HG02759 (cell line): ENCODE results near the gene LIPE.
"Not testable (repeated sequence)": the region's sequence is repeated elsewhere in the genome, so short reads cannot be mapped to it uniquely, and the experiment has no call there.

Experiments
- ATAC-seq: cut with Tn5 transposase; IDR thresholded peaks from one replicate; pipeline ENCODE4 v1.9.1; 2021; ENCODE audit warnings: mild to moderate bottlenecking, moderate library complexity; ENCODE audit not compliant: unreplicated experiment

Gene LIPE

DNA sequence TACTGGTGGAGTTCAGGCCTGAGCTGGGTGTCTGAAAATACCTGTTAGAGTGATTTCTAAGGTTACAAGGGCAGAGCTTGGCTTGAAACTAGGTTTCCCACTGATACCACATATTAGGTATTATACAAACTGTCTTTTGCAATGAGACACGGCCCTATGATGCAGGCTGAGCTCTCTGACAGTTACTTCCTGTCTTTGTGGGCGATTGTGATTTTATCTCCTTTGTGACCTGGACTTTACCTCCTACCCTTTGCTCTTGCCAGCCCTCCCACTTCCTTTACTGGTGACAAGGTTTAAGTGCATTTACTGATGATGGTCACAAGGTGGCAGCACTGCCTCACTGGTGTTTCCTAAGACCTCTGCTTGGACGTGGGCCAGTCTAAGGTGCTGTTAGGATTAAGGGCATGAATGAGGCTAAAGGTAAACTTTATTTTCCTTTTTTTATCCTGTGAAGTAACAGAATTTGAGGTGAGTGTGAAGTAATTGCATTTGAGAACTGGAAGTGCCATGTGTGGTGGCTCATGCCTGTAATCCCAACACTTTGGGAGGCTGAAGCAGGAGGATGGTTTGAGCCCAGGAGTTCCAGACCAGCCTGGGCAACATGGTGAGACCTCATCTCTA lies 23.2 kb upstream of the LIPE start:
- peak; percentile 81 for ATAC-seq

DNA sequence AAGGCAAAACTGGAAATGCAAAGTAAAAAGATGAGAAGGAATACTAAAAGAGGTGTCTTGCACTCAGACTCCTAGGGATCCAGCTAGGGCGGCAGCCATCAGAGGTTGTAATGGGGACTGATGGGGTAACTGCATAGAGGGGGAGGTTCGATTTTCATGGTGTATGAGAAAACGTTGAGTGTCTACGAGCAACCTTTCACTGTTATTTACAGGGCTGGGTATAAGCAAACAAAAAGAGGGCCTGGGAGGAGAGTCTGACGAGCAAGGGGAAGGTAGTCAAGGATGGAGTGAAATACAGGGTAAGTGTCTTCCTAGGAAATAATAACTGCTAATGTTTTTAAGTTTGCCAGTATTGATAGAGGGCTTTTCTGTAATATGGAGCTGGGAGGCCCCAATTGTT lies 21.1 kb upstream of the LIPE start:
- ATAC-seq, result not testable (repeated sequence)

DNA sequence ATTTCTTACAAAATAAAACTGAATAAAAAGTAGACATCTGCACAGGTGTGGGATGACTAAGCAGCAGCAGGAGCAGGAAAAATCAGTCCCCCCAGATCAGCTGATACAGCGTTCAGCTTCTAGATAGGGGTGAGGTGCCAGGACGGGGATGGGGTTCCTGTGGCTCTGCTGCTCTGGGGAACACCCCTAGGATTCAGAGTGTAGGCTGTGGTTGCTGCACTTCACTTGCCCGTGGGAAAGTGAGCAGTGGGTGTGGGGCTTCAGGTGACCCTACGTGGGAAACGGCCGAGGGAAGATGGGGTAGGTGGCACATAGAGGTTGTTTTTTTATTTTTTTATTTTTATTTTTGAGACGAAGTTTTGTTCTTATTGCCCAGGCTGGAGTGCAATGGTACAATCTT lies 18.8 kb upstream of the LIPE start:
- ATAC-seq, result no peak

DNA sequence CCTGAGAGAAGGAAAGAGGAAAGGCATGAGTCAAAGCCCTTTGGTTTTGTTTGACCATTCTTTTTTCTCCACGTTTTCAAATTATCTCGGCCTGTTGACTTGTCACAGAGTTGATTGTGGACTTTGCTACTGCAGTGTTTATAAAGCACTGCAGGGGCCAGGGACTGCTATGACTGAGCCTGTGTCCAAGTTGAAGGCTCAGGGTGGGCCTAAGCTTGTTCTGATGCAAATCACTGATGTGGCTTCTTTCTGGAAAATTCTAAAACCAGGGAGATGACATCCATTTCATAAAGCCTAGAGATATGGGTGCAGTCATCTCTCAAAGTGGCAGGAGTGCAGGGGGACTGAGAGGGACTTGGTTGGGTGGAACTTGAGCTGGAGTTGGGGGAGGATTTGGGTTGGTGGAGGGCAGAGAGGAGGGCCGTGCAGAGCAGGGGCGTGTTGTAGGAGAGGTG lies 16.8 kb upstream of the LIPE start:
- no peak for ATAC-seq

DNA sequence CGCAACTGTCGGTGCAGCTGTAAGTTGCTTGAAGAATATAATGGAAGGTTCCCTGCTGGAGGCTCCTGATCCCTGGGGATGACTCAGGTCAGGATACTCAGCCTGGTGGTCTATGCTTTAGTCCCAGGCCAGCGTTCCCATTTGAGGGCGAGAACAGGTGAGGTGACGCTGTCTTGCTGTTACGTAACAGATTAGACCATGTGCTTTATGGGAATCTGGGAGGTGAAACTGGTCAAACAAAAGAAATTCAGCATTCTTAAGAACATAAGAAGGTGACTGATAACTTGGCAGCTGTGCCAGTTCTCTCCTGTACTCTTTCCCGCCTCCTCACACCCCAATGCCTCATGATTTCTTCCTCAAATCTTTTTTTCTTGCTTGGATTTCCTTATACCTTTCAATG lies 15.6 kb upstream of the LIPE start, which contains the start of gene CXCL17:
Gene CXCL17 (minus strand): TSS at position 114 of the 400 bp plus-strand sequence. CDS start 114 bp downstream, outside the sequence.
- no peak for ATAC-seq

DNA sequence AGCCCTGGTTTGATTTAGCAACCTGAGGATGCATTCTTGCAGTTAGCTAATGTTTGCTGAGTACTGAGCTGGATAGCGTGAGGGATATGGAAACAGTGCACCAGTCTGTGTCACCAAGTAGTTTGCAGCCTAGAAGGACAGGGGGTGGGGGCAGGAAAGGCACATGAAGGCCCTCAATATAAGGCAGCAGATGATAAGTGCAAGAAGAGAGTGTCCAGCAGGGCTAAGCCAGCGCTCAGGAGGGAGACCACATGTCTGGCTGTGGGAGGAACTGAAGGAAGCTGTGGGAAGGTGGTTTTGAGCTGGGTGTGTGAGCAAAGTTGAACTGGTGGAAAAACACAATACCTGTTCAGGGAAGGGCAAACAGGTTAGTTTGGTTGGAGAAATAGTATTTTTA lies 13.9 kb upstream of the LIPE start:
- ATAC-seq, result no peak

DNA sequence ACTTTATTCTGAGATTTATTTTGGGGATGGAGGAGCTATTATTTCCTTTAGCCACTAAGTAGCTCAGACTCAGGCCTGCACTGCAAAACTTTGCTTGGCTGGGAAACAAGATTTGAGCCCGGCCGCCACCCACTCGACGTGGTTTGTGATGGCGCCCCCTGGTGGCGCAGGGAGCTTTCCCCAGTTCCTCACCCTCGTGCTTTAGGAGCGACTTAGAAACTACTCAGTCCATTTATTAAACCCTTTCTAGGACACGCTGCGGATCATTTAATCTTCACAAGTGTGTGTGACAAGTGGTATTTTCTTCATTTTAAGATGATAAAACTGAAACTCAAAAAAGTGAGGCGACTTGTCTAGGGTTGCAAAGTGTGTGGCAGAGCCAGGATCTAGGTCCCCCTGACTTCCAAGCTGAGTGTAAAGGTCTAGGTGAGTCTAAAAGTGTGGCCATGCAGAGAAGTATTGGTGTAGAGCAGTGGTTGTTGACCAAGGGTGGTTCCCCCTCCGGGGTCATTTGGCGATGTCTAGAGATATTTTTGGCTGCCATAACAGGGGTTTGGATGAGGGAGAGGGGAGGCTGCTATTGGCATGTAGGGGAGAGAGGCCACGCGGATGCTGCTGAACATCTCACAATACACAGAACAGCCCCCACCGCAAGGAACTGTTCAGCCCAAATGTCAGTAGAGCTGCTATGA lies 13.3 kb upstream of the LIPE start:
- no peak for ATAC-seq

DNA sequence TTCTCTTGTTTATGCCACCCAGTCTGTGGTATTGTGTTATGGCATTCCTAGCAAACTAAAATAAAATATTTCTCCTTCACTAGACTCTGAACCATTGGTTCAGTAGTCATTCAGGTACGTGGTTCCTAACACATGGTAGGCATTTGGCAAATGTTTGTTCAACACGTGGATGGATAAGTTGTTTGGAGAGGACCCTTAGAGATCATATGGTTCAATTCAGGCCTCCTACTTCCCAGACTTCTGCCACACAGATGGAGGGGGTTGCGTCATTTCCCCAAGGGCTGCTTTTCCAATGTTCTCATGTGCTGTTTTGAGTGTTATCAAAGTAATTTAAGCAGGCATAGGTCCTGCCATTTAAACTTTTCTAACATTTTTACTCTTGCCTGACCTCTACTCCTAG lies 8.8 kb upstream of the LIPE start:
- no peak for ATAC-seq

DNA sequence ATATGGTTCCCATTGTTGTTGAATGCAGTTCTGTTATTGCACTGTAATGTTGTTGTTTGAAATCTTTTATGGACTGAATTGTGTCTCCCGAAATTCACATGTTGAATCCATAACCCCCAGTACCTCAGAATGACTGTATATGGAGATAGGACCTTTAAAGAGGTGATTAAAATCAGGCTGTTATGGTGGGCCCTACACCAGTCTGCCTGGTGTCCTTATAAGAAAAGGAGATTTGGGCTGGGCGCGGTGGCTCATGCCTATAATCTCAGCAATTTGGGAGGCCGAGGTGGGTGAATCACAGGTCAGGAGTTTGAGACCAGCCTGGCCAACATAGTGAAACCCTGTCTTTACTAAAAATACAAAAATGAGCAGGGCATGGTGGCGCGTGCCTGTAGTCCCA lies 8.1 kb upstream of the LIPE start:
- ATAC-seq, result no peak

DNA sequence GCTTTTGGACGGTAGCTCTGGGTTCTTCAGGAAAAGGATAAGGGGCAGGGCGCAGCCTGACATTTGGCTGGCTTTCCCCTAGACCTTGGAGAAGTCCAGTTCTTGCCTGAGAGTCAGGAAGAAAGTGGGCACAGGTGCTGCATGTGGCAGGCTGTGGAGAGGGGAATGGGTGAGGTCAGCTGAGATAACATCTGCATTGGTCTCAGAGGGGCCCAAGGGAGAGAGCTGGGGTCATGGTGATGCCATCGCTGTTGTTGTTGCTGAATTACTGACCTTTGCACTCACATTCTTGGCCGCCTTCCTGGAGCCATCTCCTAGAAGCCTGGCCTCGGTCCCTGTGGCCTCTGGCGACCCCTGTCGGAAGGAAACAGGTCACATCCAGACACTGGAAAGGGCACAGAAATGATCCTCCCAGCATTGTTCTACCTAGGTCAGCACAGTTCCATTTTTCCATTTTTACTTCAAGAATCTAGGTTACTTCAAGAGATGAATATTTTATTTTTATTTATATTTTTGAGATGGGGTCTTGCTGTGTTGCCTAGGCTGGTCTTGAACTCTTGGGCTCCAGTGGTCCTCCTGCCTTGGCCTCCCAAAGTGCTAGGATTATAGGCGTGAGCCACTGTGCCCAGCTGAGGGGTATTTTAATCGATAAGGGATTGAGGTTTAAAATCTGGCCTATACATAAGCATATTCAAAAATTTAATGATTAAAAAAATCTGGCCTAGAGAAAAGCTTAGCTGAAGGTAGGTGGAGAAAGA lies 6.5 kb upstream of the LIPE start:
- ATAC-seq, result peak; percentile 63

DNA sequence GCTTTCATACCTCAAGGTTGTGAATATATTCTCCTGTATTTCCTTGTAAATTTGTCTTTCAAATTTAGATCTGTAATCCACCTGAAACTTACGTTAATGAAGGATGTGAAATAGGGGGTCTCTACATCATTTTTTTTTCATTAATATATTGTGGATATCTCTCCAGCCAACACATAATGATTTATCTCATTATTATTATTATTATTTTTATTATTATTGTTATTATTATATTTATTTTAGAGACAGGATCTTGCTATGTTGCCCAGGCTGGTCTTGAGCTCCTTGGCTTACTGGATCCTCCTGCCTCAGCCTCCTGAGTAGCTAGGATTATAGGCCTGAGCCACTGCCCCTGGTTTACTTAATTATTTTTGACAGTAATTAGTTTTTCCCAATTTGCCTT lies 4.3 kb upstream of the LIPE start:
- ATAC-seq, result no peak

DNA sequence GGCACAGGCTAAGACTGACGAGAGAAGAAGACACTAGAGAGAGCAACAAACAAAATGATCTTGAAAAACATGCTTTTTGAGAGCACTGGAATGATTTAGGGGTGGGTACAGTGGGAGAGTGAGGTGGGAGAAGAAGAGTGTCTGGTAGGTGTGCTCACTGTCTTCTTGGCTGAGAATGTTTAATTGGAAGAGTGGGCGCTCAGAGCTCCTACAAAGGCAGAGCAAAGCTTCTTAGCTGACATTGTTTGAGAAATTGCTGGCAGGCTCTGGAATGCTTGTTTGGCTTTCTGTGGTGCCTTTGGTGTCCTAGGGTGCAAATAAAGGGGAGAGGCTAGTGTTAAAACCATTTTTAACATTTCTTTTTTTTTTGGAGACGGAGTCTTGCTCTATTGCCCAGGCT lies 1.5 kb upstream of the LIPE start:
- no peak for ATAC-seq

DNA sequence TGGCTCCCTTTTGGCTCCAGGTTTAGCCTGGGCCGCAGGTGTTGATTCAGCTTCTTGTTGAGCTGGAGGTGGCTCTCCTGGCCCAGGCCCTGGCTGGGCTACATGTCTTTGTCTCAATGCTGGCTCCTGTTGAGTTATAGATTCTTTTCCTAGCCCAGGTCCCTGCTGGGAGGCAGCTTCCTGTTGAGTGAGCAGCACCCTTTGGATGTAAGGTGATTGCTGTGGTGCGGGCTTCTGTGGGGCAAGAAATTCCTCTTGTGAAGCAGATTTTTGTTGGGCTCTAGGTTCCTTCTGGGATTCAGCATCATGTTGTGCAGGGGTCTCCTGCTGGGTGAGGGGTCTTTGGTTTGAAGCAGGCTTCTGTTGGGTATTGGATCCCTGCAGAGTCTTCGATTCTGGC lies 545 bp downstream of the LIPE start:
- ATAC-seq, result no peak

DNA sequence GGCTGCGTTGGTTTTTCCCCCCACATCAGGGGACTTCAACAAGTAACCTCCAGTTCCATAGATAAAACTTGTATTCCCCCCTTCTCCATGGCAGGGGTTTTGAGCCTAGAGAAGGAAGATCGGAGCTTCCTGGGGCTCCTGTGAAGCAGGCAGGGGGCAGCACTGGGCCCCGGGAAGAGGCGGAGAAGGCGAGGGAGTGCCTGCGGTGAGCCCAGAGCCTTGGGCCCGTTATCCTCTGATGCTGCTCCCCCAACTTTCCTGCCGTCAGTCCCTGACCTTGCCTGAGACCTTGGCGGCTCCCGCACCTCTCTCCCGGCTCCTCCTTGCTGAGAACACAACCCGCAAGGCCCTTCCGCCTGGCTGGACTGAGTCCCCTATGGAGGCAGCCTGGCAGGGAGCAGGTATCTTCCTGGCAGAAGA lies 2.5 kb downstream of the LIPE start:
- no peak for ATAC-seq

DNA sequence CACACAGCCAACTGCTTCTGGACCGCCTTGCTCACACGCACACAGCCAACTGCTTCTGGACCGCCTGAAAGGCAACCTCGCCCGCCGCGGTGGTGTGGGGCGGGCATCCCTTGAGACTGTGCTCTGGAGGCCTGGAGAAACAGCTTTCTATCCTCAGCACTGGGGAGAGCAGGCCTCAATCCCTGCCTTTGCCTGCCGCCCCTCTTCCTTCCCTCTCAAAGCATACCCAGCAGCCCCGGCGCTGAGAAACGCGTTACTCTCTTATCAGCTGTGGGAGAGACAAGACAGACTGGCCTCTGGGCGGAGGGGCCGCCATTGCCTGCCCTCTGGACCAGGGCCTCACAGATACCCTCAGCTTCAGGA lies 2.9 kb downstream of the LIPE start:
- no peak for ATAC-seq

DNA sequence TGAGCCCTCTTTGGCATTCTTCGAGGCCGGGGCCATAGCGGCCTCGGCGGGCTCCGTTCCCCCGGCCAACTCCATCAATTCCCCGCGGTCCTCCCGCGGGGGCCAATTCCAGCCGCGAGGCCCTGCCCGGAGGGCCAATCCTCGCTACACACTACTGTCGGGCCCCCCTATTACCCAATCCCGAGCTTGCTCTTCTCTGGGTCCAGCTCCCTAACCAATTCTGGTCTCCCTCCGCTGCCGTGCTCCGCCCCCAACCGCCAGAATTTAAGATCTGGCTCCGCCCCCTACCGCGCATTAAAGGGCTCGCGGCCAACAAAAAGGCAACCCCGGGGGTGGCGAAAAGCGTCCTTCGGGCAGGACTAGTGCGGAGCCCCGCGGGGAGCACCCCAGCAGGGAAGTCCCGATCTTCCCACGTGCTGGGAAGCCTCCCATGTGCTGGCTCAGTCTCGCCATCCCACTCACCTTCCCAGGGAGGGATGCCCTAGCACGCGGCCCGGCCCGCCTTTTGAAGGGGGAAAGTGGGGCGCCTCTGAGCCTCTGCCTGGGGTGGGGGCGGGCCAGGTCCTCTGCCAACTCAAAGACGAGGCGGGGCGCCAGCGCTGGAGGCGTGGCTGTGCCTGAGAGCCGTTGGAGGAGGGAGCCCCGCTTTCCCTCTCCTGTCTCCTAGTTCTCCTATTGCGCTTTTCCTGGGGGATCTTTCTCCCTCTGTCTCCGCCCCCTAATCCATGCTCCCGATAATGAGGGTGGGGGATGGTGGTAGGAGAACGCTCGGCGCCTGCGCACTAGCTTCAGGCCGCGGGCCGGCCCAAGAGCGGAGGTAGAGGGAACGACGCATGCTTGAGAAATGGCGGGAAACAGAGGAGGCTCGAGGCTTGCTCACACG lies 3.5 kb downstream of the LIPE start:
- ATAC-seq, result peak; percentile 84

DNA sequence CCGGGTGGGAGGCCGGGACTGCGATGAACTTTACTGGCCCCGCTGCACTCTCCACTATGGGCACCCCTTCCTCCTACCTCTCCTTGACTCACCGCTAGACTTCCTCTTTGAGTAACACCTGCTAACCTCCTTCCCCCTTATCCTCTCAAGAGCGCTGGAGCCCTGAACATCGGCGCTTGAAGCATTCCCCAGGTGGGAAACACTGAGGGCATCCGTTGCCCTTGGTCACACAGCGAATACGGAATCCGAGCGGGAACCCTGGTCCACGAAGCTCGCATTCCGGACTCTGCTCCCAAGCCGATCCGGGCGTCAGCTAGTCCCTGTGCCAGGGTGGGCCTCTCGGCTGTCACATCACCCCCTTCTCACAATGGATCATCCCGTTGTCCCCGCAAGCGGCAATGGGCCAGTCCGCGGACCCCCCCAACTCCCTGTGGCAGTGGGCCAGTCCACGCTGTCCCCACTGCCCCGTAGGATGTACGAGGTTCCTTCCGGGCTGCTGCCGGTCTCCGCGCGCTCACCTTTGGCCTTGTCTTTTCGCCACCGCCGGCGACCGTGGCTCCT lies 4.2 kb downstream of the LIPE start:
- peak; percentile 41 for ATAC-seq

DNA sequence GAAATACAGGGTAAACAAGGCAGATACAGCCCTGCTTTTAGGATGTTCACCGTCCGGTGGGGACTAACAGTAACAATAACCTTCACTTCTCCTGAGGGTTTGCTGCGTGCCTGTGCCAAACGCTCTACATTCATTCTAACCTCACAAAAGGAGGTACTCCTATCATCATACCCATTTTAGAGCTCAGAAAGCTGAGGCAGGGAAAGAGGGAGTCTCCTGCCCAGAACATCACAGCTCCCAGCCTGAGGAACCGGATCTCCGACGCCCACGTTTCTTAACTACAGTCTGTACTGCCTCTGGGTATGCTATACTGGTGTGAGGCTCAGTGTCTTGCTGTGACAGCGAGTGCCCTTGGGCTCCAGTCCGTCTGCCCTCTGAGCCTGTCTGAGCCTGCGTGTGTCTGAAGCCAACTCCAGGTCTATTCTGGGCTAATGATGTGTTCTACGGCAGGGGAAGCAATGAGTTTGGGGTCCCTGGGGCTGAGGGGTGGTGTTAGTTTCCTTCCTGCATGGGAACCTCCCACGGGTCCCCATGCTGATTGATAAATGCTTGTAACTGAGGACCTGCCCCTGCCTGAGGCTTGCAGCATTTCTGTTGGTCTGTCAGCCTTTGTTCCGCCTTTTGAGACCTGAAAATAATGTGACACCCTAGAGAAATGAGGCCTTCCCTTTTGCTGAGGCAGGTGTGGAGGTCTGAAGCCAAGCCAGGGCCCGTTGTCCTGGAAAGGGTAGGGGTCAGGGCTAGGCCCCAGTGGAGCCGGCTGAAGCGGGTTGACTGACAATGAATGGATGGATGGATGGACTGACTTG lies 4.9 kb downstream of the LIPE start:
- no peak for ATAC-seq

DNA sequence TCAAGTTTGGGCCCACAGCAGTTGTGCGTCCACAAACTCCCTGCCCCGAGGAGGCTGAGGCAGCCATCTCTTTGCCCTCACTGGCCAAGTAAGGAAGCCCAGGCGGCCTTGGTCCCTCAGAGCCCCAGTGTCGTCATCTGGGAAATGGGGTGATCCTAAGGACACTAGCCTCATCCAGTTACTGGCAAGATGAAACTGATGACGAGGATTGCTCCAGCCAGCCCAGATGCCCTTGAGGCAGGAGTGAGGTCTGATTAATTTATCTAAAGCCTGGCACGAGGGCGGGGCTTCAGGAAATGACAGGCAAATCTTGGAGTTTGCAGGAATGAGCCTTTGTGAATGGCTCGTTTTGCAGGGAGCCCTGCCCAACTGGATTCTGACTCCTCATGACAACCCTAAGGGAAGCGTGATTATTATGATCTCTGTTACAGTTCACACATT lies 5.6 kb downstream of the LIPE start:
- ATAC-seq, result no peak

DNA sequence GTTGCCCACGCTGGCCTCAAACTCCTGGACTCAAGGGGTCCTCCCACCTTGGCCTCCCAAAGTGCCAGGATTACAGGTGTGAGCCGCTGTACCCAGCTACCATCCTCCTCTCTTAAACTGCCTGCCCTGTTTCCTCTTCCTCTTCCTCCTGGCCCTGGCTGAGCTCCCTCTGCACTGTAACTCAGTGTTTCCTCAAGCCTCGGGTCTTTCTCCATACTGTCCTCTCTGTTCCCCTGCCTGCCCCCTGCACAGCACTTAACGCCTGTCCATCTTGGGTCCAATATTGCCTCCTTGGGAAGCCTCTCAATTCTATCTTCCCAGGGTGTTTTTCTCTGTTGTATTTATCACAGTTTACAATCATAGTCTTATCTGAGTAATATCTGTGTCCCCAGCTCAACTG lies 6.1 kb downstream of the LIPE start:
- ATAC-seq, result no peak
